PC-3 (cell line): ENCODE measurements around the gene GABBR2. TPM values are rescaled to one million over a fixed set of nuclear protein-coding genes. Genes with fewer than 3 reads are reported as not detected.

Experiments used
- ATAC-seq: fragments of 200-7000 bp; cut with Tn5 transposase; 2 replicates; pipeline ENCODE4 v1.9.1; 2020; ENCODE audit warnings: mild to moderate bottlenecking, moderate library complexity
- BruUV-seq: library from RNA; stranded (reverse); fragments of 400-500 nt; replicated peaks from 2 replicates; lab custom pipeline; 2021; lab: Mats Ljungman, UMichigan
- CTCF ChIA-PET: fragments of 300-600 bp; sonication (Branson Sonifier 250); formaldehyde crosslinking; loops from one replicate; lab custom pipeline; 2022; ENCODE audit warnings: antibody characterized with exemption; lab: Charles Lee
- POLR2A ChIA-PET: fragments of 300-600 bp; sonication (Branson Sonifier 250); formaldehyde crosslinking; loops from one replicate; lab custom pipeline; 2022; ENCODE audit warnings: antibody characterized with exemption; ENCODE audit not compliant: unreplicated experiment; lab: Charles Lee
- DNase-seq: peaks from one replicate; pipeline ENCODE4 v3.0.0-alpha.2; 2015
- H2AFZ ChIP-seq: fragments of 300-600 bp; sonication (generic); 2 replicates; pipeline ENCODE4 v1.6.0; 2016; ENCODE audit warnings: antibody characterized with exemption, low read length
- H3F3A ChIP-seq: fragments of 300-600 bp; sonication (generic); one replicate; pipeline ENCODE4 v1.6.0; 2017; ENCODE audit warnings: antibody characterized with exemption, low read length, control low read depth, mild to moderate bottlenecking; ENCODE audit not compliant: unreplicated experiment
- H3K27ac ChIP-seq: fragments of 300-600 bp; sonication (generic); 2 replicates; pipeline ENCODE4 v1.5.1; 2016; ENCODE audit warnings: mild to moderate bottlenecking, low read length
- H3K27me3 ChIP-seq: fragments of 300-600 bp; sonication (generic); 2 replicates; pipeline ENCODE4 v1.6.1; 2016; ENCODE audit warnings: low read length, mixed read lengths
- H3K36me3 ChIP-seq: fragments of 300-600 bp; sonication (generic); 2 replicates; pipeline ENCODE4 v1.6.1; 2016; ENCODE audit warnings: low read depth, mixed run types, low read length, mixed read lengths
- H3K4me1 ChIP-seq: fragments of 300-600 bp; sonication (generic); 2 replicates; pipeline ENCODE4 v1.5.1; 2016; ENCODE audit warnings: low read length; ENCODE audit not compliant: insufficient read depth
- H3K4me2 ChIP-seq: fragments of 300-600 bp; sonication (generic); 2 replicates; pipeline ENCODE4 v1.6.0; 2016; ENCODE audit warnings: low read length
- H3K4me3 ChIP-seq: fragments of 300-600 bp; sonication (generic); 2 replicates; pipeline ENCODE4 v1.5.1; 2016; ENCODE audit warnings: mild to moderate bottlenecking, low read length, mixed read lengths
- H3K79me2 ChIP-seq: fragments of 300-600 bp; sonication (generic); 2 replicates; pipeline ENCODE4 v1.6.1; 2017; ENCODE audit warnings: low read length, mixed read lengths
- H3K9ac ChIP-seq: fragments of 300-600 bp; sonication (generic); 2 replicates; pipeline ENCODE4 v1.6.0; 2016; ENCODE audit warnings: mild to moderate bottlenecking, low read length
- H3K9me2 ChIP-seq: fragments of 300-600 bp; sonication (generic); replicated peaks from 2 replicates; pipeline ENCODE4 v1.6.1; 2016; ENCODE audit warnings: mixed run types, low read length, mixed read lengths
- H3K9me3 ChIP-seq: fragments of 300-600 bp; sonication (generic); 2 replicates; pipeline ENCODE4 v1.6.1; 2016; ENCODE audit warnings: low read length, mixed read lengths
- H4K20me1 ChIP-seq: fragments of 300-600 bp; sonication (generic); 2 replicates; pipeline ENCODE4 v1.6.1; 2016; ENCODE audit warnings: low read length, mixed read lengths
- EZH2 ChIP-seq: fragments of 300-600 bp; sonication (generic); IDR thresholded peaks from one replicate; pipeline ENCODE4 v1.6.1; 2017; ENCODE audit warnings: antibody characterized with exemption, mild to moderate bottlenecking, low read length; ENCODE audit not compliant: unreplicated experiment
- EZH2phosphoT487 ChIP-seq: fragments of 300-600 bp; sonication (generic); IDR thresholded peaks from 2 replicates; pipeline ENCODE4 v1.6.1; 2018; ENCODE audit warnings: mild to moderate bottlenecking, antibody characterized with exemption, low read length, borderline replicate concordance
- intact Hi-C: fragments of 100-400 bp; cut with micrococcal nuclease; formaldehyde crosslinking; loops from 2 replicates; pipeline ENCODE4 v1.9.0; 2023
- total RNA-seq: library from RNA; depleted of rRNA; stranded (reverse); fragments of >200 nt; gene quantifications from 2 replicates; pipeline ENCODE4 v1.2.3, GENCODE V29; 2014
- TF ChIP-seq, protein P1 (sequence below): fragments of 300-600 bp; sonication (generic); conservative IDR thresholded peaks from 2 replicates; pipeline ENCODE4 v1.5.1; 2017; ENCODE audit warnings: antibody characterized with exemption, low read depth, mild to moderate bottlenecking, low read length

GABBR2 gene
- total RNA-seq, 1 experiment from 2014 or later = 0.44 TPM

DNA sequence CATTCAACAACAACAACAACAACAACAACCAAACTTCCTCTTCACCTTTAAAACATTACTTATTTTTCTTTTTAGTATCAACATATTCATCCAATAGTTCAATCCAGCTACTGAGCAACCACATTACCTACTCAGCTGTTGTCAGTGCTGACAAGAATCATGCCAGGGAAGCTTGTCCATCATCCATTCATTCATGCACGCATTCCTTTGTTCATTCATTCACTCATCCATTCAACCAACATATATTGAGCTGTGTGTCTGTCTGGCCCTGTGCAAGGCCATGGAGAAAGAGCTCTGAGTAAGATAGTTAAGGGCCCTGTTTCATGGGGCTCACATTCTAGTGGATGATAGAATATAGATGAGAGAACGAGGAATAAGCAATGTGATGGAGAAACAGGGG lies 373.1 kb downstream of the GABBR2 start:
- H3K4me1 ChIP-seq = 0 out of 2 replicates have a peak, but pooled peaks cover 7% of the 10 kb centered on the region
- H3F3A ChIP-seq = no peaks in the 10 kb centered on the region
- no peaks in the 10 kb centered on the region for H3K79me2 ChIP-seq
- H2AFZ ChIP-seq = no peak overlapping the region
- H3K36me3 ChIP-seq = no peaks in the 10 kb centered on the region
- ChIA-PET POLR2A (no interaction called here), CTCF (no interaction called here)
- no peak overlapping the region for H3K27ac ChIP-seq
- intact Hi-C loops = no loop called here
- no peaks in the 10 kb centered on the region for H3K9me3 ChIP-seq
- DNase-seq (no peak), ATAC-seq (no peak)
- H3K27me3 ChIP-seq = no peaks in the 10 kb centered on the region
- TF ChIP-seq, protein P1, sequence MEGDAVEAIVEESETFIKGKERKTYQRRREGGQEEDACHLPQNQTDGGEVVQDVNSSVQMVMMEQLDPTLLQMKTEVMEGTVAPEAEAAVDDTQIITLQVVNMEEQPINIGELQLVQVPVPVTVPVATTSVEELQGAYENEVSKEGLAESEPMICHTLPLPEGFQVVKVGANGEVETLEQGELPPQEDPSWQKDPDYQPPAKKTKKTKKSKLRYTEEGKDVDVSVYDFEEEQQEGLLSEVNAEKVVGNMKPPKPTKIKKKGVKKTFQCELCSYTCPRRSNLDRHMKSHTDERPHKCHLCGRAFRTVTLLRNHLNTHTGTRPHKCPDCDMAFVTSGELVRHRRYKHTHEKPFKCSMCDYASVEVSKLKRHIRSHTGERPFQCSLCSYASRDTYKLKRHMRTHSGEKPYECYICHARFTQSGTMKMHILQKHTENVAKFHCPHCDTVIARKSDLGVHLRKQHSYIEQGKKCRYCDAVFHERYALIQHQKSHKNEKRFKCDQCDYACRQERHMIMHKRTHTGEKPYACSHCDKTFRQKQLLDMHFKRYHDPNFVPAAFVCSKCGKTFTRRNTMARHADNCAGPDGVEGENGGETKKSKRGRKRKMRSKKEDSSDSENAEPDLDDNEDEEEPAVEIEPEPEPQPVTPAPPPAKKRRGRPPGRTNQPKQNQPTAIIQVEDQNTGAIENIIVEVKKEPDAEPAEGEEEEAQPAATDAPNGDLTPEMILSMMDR = no peak
- TF ChIP-seq EZH2 (no peak), EZH2phosphoT487 (no peak)
- no peak overlapping the region for H3K9ac ChIP-seq
- BruUV-seq = no TSS peak
- H3K4me2 ChIP-seq = no peak overlapping the region
- no peak overlapping the region for H3K4me3 ChIP-seq
- no peaks in the 10 kb centered on the region for H4K20me1 ChIP-seq
- H3K9me2 ChIP-seq = no peaks in the 10 kb centered on the region

DNA sequence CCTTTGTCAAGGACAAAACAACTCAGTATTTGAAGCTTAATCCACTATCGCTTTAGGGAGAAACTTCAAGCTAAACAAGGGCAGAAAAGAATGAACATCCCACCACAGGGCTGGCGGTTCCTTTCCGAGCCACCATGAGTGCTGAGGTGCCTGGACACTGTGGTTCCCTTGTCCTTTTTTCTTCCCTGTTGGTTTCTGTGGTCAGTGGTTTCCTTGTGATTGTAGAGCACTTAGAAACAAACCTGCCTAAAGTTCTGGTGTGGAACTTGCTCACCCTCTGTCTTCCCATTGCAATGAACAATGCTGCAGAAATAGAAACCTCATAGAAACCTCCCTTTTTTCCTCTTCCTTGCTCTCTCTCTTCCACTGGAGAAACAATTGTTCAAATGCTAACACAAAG lies 373.9 kb downstream of the GABBR2 start:
- no peak overlapping the region for H3K27ac ChIP-seq
- intact Hi-C loops = no loop called here
- no peak for ATAC-seq
- H3K36me3 ChIP-seq = no peaks in the 10 kb centered on the region
- BruUV-seq = no TSS peak
- H3K4me2 ChIP-seq = no peak overlapping the region
- 0 out of 2 replicates have a peak, but pooled peaks cover 7% of the 10 kb centered on the region for H3K4me1 ChIP-seq
- H3K9me3 ChIP-seq = no peaks in the 10 kb centered on the region
- DNase-seq = no peak
- CTCF ChIA-PET = no interaction called here
- H2AFZ ChIP-seq = no peak overlapping the region
- H3K79me2 ChIP-seq = no peaks in the 10 kb centered on the region
- no peaks in the 10 kb centered on the region for H4K20me1 ChIP-seq
- H3K4me3 ChIP-seq = no peak overlapping the region
- H3F3A ChIP-seq = no peaks in the 10 kb centered on the region
- H3K9ac ChIP-seq = no peak overlapping the region
- POLR2A ChIA-PET = no interaction called here
- no peaks in the 10 kb centered on the region for H3K9me2 ChIP-seq
- no peak for TF ChIP-seq EZH2
- TF ChIP-seq EZH2phosphoT487 = no peak
- H3K27me3 ChIP-seq = no peaks in the 10 kb centered on the region

DNA sequence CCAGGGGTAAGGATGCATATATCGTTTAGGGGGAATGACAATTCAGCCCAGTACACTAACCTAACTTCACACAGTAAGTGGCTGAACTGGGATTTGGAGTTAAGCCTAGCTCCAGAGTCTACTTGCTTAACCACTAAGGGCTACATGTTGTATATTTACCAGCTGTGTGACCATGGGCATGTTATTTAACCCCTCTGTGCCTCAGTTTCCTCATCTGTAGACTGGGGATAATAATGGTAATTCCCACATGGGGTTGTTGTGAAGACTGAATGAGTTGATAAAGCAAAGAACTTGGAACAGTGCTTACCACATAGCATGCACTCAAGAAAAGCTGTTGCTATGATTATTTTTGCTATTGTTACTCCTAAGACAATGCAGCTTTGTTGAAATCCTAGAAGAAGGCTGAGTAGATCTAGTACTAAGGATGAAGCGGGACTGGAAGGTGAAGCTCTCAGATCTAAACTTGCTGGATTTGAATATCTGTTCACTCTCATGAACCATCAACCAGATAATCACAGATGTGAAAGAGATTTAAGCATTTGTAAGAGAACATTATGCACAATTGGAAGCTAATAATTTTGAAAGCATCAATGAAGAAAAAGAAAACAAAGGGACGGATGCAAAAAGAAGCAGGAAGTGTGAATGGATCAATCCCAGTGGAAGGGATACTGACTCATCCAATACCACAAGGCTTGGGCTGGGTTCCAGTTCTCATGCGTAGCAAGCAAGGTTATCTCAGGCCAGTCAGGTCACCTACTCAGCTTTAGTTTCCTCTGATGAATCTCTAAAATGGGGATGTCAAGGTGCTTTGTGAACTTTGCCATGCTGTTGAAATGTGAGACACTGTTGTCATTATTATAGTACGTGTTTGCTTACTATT lies 374.8 kb downstream of the GABBR2 start:
- intact Hi-C loops = no loop called here
- H3K4me1 ChIP-seq = 0 out of 2 replicates have a peak, but pooled peaks cover 7% of the 10 kb centered on the region
- TF ChIP-seq EZH2phosphoT487 (no peak), EZH2 (no peak)
- TF ChIP-seq, protein P1 = no peak
- peak overlapping the region; percentile 30; the same call in 1 of the 2 replicates for H3K27ac ChIP-seq
- H3K9me2 ChIP-seq = no peaks in the 10 kb centered on the region
- no peaks in the 10 kb centered on the region for H3K9me3 ChIP-seq
- peak overlapping the region; percentile 38 for H3K4me2 ChIP-seq
- H2AFZ ChIP-seq = no peak overlapping the region
- H3K9ac ChIP-seq = no peak overlapping the region
- CTCF ChIA-PET = no interaction called here
- POLR2A ChIA-PET = no interaction called here
- no peaks in the 10 kb centered on the region for H3K36me3 ChIP-seq
- H4K20me1 ChIP-seq = no peaks in the 10 kb centered on the region
- peak; percentile 47 for DNase-seq
- no peaks in the 10 kb centered on the region for H3F3A ChIP-seq
- BruUV-seq = no TSS peak
- no peaks in the 10 kb centered on the region for H3K27me3 ChIP-seq
- no peaks in the 10 kb centered on the region for H3K79me2 ChIP-seq
- H3K4me3 ChIP-seq = no peak overlapping the region
- peak; percentile 70 for ATAC-seq
